ENCODE data around the gene SYT12.

GRCh38 chr11:67071420-67072284, 48.7 kb downstream of the SYT12 start:
- peak; percentile 25 for TF ChIP-seq CTCF (IDR thresholded peaks at IDR 0.05; ENCODE audit: insufficient read depth, low read length, poor library complexity, severe bottlenecking)
- TF ChIP-seq EZH2phosphoT487 (conservative IDR thresholded peaks at IDR 0.05; ENCODE audit: low read length), result no peak

All from SU-DHL-6 (cell line).